GM21360 (cell line): Measurements from ENCODE around the gene PCDH8.
A peak's percentile ranks its signal among the peaks of the same experiment; 100 is the strongest.

Source experiments
- ATAC-seq: cut with Tn5 transposase; IDR thresholded peaks from one replicate; pipeline ENCODE4 v1.9.1; 2021; ENCODE audit warnings: mild to moderate bottlenecking, moderate library complexity; ENCODE audit not compliant: unreplicated experiment

The PCDH8 gene

GRCh38 chr13:52851137-52851962 is 2.9 kb upstream of the PCDH8 start:
- ATAC-seq, result peak; percentile 88

- ATAC-seq, result peak; percentile 51
Measured at GRCh38 chr13:52850396-52851136, 2.1 kb upstream of the PCDH8 start.

GRCh38 chr13:52850072-52850395 is 1.6 kb upstream of the PCDH8 start:
- no peak for ATAC-seq

- no peak for ATAC-seq
Measured at GRCh38 chr13:52849291-52850071, 1.0 kb upstream of the PCDH8 start.

- ATAC-seq, result no peak
Measured at GRCh38 chr13:52847682-52848432, 583 bp downstream of the PCDH8 start.

- no peak for ATAC-seq
Measured at GRCh38 chr13:52847322-52847681, 1.1 kb downstream of the PCDH8 start.

GRCh38 chr13:52846567-52847321 is 1.7 kb downstream of the PCDH8 start:
- no peak for ATAC-seq

- ATAC-seq, result no peak
Measured at GRCh38 chr13:52845766-52846566, 2.5 kb downstream of the PCDH8 start.

GRCh38 chr13:52845334-52845761 is 3.1 kb downstream of the PCDH8 start:
- ATAC-seq, result no peak

- no peak for ATAC-seq
Measured at GRCh38 chr13:52844836-52845235, 3.6 kb downstream of the PCDH8 start.

- ATAC-seq, result no peak
Measured at GRCh38 chr13:52842441-52842840, 6.0 kb downstream of the PCDH8 start.

- no peak for ATAC-seq
Measured at GRCh38 chr13:52840066-52840465, 8.4 kb downstream of the PCDH8 start.

- no peak for ATAC-seq
Measured at GRCh38 chr13:52838433-52839107, 9.9 kb downstream of the PCDH8 start.

- no peak for ATAC-seq
Measured at GRCh38 chr13:52837850-52838249, 10.6 kb downstream of the PCDH8 start.

- no peak for ATAC-seq
Measured at GRCh38 chr13:52835071-52835839, 13.2 kb downstream of the PCDH8 start.

GRCh38 chr13:52833296-52833875 is 15.1 kb downstream of the PCDH8 start:
- ATAC-seq, result no peak

- ATAC-seq, result no peak
Measured at GRCh38 chr13:52832313-52832712, 16.1 kb downstream of the PCDH8 start.

GRCh38 chr13:52830946-52831345 is 17.5 kb downstream of the PCDH8 start:
- no peak for ATAC-seq
